ENCODE measurements around the gene GDPGP1. TPM values are rescaled to one million over a fixed set of nuclear protein-coding genes. Genes with fewer than 3 reads are reported as not detected.

Gene GDPGP1
- total and polyA plus RNA-seq, 4 donors: 2.5 to 8.6 (median 5.1) TPM

GRCh38 chr15:90294601-90295269, 60.7 kb downstream of the GDPGP1 start:
- no peaks in the 10 kb centered on the region for H3K27me3 ChIP-seq (ENCODE audit: control insufficient read depth in 4 of 4, insufficient read depth in 4 of 4, low read length in 3 of 4)
- TF ChIP-seq ATF3 (IDR thresholded peaks at IDR 0.05): no peak
- no peak for TF ChIP-seq YY1 (IDR thresholded peaks at IDR 0.05)
- TF ChIP-seq RAD21 (IDR thresholded peaks at IDR 0.05): no peak
- no peak for TF ChIP-seq GABPA (IDR thresholded peaks at IDR 0.05 in 1 of 2, conservative IDR thresholded peaks at IDR 0.05 in 1 of 2)
- no peak for TF ChIP-seq REST (IDR thresholded peaks at IDR 0.05)
- no peak for TF ChIP-seq TAF1 (conservative IDR thresholded peaks at IDR 0.05)
- TF ChIP-seq FOXA2 (IDR thresholded peaks at IDR 0.05): no peak
- TF ChIP-seq NR2F2 (IDR thresholded peaks at IDR 0.05): no peak
- TF ChIP-seq JUND (IDR thresholded peaks at IDR 0.05): no peak
- no peak for TF ChIP-seq EGR1 (IDR thresholded peaks at IDR 0.05; ENCODE audit: low read depth in 2 of 2)
- TF ChIP-seq HNF4A (conservative IDR thresholded peaks at IDR 0.05): no peak
- no peak for TF ChIP-seq FOXA1 (IDR thresholded peaks at IDR 0.05)
- no peaks in the 10 kb centered on the region for H3K9me3 ChIP-seq (ENCODE audit: control insufficient read depth in 4 of 4, low read length in 3 of 4)
- no peak overlapping the region for H3K27ac ChIP-seq (ENCODE audit: low read depth in 1 of 2, low read length in 2 of 2)
- H3K4me3 ChIP-seq (ENCODE audit: low read depth in 1 of 3, low read length in 3 of 3): no peak overlapping the region
- 78% methylated on average over 16 of the region's 16 CpGs for WGBS
- no peak for DNase-seq (ENCODE audit: low spot score)
- H3K9ac ChIP-seq (ENCODE audit: low read depth in 1 of 2, low read length in 2 of 2): no peak overlapping the region
- H3K4me1 ChIP-seq (ENCODE audit: control insufficient read depth in 4 of 4, insufficient read depth in 4 of 4, low read length in 3 of 4): peaks cover 0 to 7% (median 0%) of the 10 kb centered on the region in 4 donors
- H3K36me3 ChIP-seq (ENCODE audit: control insufficient read depth in 4 of 4, insufficient read depth in 3 of 4, low read depth in 1 of 4, low read length in 3 of 4): no peaks in the 10 kb centered on the region

GRCh38 chr15:90295270-90295648, 61.2 kb downstream of the GDPGP1 start:
- no peak overlapping the region for H3K9ac ChIP-seq (ENCODE audit: low read depth in 1 of 2, low read length in 2 of 2)
- no peaks in the 10 kb centered on the region for H3K27me3 ChIP-seq (ENCODE audit: control insufficient read depth in 4 of 4, insufficient read depth in 4 of 4, low read length in 3 of 4)
- DNase-seq (ENCODE audit: low spot score): no peak
- no peak overlapping the region for H3K4me3 ChIP-seq (ENCODE audit: low read depth in 1 of 3, low read length in 3 of 3)
- 71% methylated on average over 10 of the region's 10 CpGs for WGBS
- H3K36me3 ChIP-seq (ENCODE audit: control insufficient read depth in 4 of 4, insufficient read depth in 3 of 4, low read depth in 1 of 4, low read length in 3 of 4): no peaks in the 10 kb centered on the region
- no peaks in the 10 kb centered on the region for H3K9me3 ChIP-seq (ENCODE audit: control insufficient read depth in 4 of 4, low read length in 3 of 4)
- TF ChIP-seq FOXA1 (IDR thresholded peaks at IDR 0.05): no peak
- TF ChIP-seq JUND (IDR thresholded peaks at IDR 0.05): no peak
- TF ChIP-seq RXRA (IDR thresholded peaks at IDR 0.05): no peak
- no peak for TF ChIP-seq FOXA2 (IDR thresholded peaks at IDR 0.05)
- no peak for TF ChIP-seq YY1 (IDR thresholded peaks at IDR 0.05)
- TF ChIP-seq ATF3 (IDR thresholded peaks at IDR 0.05): no peak
- TF ChIP-seq NR2F2 (IDR thresholded peaks at IDR 0.05): no peak
- no peak for TF ChIP-seq REST (IDR thresholded peaks at IDR 0.05)
- no peak for TF ChIP-seq TAF1 (conservative IDR thresholded peaks at IDR 0.05)
- TF ChIP-seq CTCF (IDR thresholded peaks at IDR 0.05; ENCODE audit: low read depth, low read length, missing input control): no peak
- peaks cover 0 to 7% (median 0%) of the 10 kb centered on the region in 4 donors for H3K4me1 ChIP-seq (ENCODE audit: control insufficient read depth in 4 of 4, insufficient read depth in 4 of 4, low read length in 3 of 4)
- H3K27ac ChIP-seq (ENCODE audit: low read depth in 1 of 2, low read length in 2 of 2): no peak overlapping the region
